Superior temporal gyrus (tissue), 1 donor: ENCODE measurements around the gene PSMD3.
A peak's percentile ranks its signal among the peaks of the same experiment; 100 is the strongest.

Experiments used
- DNase-seq: peaks from one replicate; pipeline ENCODE4 v3.0.0-alpha.2; 2016; ENCODE audit errors: extremely low spot score

The PSMD3 gene

GRCh38 chr17:40022497-40022896 is 41.9 kb downstream of the PSMD3 start:
- no peak for DNase-seq

DNA sequence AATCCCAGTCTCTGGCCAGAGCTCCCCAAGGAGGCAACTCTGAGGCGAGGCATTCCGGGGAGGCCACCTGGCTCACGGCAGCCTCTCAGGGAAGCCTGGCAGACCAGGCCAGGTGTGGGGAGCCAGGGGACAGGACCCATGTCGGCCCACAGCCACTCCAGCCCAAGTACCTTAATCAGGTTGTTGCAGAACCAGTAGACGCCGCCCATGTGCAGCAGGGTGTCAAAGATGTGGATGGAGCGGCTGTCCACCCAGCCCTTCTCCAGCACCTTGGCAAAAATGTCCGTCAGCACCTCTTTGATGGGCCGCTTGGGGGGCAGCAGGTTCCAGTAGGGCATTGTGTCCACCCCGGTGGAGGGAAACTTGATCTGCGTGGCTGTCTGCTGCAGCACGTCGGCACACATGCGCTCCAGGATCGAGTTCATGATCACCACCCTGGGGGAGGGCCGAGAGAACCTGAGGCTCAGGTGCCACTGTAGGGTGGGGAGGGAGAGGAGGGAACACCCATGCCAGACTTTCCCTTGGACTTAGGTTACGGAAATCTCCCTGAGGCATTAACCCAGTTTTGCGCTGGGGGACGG is 42.4 kb downstream of the PSMD3 start:
- no peak for DNase-seq

- no peak for DNase-seq
Measured at GRCh38 chr17:40023590-40024292, 43.1 kb downstream of the PSMD3 start.

DNA sequence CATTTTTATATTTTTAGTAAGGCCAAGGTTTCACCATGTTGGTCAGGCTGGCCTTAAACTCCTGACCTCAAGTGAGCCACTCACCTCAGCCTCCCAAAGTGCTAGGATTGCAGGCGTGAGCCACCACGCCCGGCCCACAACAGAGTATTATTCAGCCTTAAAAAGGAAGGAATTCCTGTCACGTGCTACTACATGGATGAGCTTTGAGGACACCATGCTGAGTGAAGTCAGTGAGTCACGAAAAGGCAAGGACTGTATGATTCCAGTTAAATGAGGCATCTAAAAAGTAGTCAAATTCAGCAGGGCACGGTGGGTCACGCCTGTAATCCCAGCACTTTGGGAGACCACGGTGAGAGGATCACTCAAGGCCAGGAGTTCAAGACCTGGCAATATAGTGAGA is 44.3 kb downstream of the PSMD3 start:
- no peak for DNase-seq

- no peak for DNase-seq
Measured at GRCh38 chr17:40025559-40025958, 45.0 kb downstream of the PSMD3 start.

DNA sequence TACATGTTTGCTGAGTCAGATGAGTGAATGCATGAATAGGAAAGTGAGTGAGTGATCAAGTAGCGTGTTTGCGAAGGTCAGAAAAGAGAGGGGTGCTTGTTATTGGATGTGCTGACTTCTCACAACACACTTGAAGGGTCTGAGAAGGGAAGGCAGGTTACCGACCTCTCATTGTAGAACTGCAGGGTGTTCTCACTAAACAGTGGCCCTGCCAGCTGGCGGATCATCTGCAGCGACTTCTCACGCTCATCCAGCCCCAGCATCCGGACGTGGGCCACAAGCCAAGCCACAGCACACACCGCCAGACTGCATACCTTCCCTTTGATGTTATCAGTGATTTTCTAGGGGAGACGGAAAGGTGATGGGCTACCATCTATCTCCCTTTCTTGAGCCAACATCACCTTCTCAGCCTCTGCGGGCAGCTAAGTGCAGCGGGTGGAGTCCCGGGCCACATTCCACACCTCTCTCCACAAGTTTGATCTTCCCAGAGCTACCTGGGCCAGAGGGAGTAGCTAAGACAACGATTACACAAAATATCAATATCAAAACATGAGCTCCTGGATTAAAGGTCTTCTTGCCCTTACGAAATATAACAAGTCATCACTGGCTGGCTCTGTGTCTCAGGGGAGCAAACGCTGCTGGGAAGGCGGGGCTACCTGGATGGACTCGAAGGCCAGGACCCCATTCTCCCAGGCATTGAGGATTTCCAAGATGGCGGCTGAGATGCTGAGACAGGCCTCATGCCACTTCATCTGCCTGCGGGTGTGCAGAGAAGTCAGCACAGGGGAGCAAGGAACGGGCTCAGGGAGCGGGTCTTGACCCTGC is 45.6 kb downstream of the PSMD3 start:
- no peak for DNase-seq

DNA sequence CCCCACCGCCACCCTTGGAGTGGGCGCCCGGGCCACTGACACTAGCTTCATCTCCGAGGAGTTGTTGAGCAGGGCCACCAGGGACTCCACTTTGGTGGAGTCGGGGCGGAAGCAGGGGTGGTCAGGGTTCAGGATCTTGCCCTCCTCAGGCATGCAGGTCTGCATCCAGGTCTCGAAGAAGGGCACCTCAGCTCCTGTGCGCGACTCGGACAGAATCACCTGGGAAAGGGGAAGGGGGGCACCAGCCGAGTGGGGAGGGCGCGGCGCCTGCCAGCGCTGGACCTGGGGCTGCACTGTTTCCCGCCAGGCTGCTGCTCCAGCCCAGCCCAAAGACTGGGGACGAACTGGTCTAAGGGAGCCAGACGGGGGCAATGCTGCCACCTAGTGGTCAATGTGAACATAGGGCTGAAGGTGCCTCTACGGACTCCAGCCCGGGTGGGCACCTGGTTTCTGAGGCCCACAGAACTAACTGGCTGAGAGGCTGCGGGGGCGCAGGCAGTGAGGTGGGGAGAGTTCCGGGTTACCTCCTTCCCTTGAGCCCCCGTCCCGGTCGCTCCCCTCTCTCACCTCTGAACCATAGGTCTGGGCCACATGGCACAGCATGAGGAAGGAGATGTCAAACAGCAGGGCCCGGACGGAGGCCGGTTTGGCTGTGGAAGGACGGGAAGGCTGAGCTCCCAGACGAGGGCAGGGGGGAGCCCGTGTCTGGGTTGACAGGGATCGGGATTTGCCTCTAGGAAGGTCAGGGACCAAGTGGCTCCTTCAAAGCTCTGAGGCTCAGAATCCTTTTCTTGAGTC is 46.4 kb downstream of the PSMD3 start:
- peak; percentile 90 for DNase-seq

GRCh38 chr17:40027614-40028012 is 47.0 kb downstream of the PSMD3 start:
- DNase-seq: no peak

- DNase-seq: no peak
Measured at GRCh38 chr17:40028595-40028994, 48.0 kb downstream of the PSMD3 start.

DNA sequence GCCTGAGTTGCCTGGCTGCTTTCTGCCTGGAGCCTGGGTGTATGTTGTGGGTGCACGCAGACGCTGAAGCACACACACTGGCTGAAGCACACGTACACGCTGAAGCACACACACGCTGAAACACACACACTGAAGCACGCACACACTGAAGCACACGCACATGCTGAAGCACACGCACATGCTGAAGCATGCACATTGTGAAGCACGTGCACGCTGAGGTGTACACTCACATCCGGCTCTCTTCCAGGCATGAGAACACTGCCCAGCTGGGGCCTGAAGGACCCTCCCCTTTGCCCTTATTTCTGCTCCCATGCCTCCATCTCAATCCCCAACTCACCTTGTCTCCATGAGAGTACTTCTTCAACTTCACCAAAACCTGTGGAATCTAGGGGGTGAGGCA is 51.1 kb downstream of the PSMD3 start:
- no peak for DNase-seq

GRCh38 chr17:40032322-40033320 is 52.0 kb downstream of the PSMD3 start:
- DNase-seq: no peak

- no peak for DNase-seq
Measured at GRCh38 chr17:40033339-40033738, 52.7 kb downstream of the PSMD3 start.

DNA sequence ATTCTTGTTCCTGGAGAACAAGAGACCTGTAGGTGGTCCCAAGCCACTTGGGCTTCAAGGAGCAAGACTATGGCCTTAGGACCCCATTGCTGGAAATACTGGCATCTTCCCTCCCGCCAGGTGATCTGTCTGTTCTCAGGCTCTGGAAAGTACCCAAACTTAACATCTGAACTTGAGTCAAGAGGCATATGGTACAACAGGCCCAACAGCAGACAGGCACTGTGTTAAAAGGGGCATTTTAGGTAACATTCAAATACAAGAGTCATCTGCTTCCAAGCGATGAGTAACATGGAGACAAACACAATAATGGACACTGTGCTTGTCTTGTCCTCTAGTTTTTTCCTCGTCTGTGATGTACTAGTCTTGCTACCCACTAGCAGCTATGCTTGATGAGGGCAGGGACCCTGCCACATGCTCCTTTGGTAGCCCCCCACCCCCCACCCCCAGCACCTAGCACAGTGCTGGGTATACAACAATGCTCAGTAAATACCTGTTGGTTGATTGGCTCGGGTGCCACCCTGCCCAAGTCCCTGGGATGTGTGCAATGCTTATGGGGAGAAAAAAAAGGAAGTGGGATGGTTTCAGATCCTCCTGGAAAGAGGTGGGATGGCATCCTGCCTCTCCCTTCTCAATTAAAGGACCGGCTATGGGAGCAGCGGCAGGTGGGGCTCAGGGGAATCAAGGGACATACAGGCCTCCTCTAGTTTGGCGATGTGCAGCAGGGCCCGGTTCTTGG is 54.0 kb downstream of the PSMD3 start:
- DNase-seq: no peak

GRCh38 chr17:40035162-40035559 is 54.6 kb downstream of the PSMD3 start:
- peak; percentile 73 for DNase-seq

- peak; percentile 68 for DNase-seq
Measured at GRCh38 chr17:40038882-40039513, 58.4 kb downstream of the PSMD3 start.

DNA sequence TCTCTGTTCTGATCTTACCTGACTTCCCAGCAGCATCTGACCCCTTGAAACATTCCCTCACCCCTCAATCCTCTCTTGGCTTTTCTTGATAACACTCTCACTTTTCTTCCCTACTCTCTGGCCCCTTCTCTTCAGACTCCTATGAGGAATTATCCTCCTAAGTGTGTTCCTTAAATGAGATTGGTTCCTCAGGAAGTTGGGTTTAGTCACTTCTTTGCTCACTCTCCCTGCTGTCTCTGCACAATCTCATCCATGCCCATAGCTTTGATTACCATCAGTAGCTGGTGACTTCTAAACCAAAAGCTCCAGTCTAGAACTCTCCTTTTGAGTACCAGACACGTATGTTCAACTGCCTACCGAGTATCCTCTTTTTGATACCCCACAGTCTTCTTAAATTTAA is 60.6 kb downstream of the PSMD3 start:
- DNase-seq: no peak
